Spleen (tissue), 11 donors: ENCODE measurements around the gene SPIRE2. TPM values are rescaled to one million over a fixed set of nuclear protein-coding genes. Genes with fewer than 3 reads are reported as not detected.

Experiments
- DNase-seq: peaks from one replicate; pipeline ENCODE4 v3.0.0-alpha.2; 2020
- H3K27ac ChIP-seq, 8 donors: fragments of 200-600 bp; sonication (generic) in 7 of 8; 1 replicate in 4 of 8; 2 replicates in 4 of 8; pipeline versions ENCODE4 v1.5.0 to v1.8.0; 2016 to 2021; ENCODE audit warnings: inconsistent platforms in 4 of 8, mild to moderate bottlenecking in 4 of 8, moderate library complexity in 1 of 8
- H3K27me3 ChIP-seq, 7 donors: fragments of 200-600 bp; sonication (generic) in 6 of 7; replicated peaks in 1 of 7; 1 replicate in 4 of 7; 2 replicates in 3 of 7; pipeline versions ENCODE4 v1.5.0 to v1.8.0; 2016 to 2021; ENCODE audit warnings: inconsistent platforms in 3 of 7, mild to moderate bottlenecking in 1 of 7
- H3K36me3 ChIP-seq, 6 donors: fragments of 200-600 bp; sonication (generic) in 5 of 6; 1 replicate in 4 of 6; 2 replicates in 2 of 6; pipeline versions ENCODE4 v1.5.0 to v1.8.0; 2016 to 2021; ENCODE audit warnings: inconsistent platforms in 2 of 6
- H3K4me1 ChIP-seq, 6 donors: fragments of 200-600 bp; sonication (generic) in 5 of 6; 1 replicate in 3 of 6; 2 replicates in 3 of 6; pipeline versions ENCODE4 v1.5.0 to v1.8.0; 2016 to 2021; ENCODE audit warnings: inconsistent platforms in 3 of 6
- H3K4me3 ChIP-seq, 8 donors: fragments of 200-600 bp; sonication (generic) in 7 of 8; 1 replicate in 4 of 8; 2 replicates in 4 of 8; pipeline versions ENCODE4 v1.5.0 to v1.8.0; 2016 to 2021; ENCODE audit warnings: inconsistent platforms in 4 of 8, mild to moderate bottlenecking in 4 of 8, moderate library complexity in 2 of 8
- H3K9me3 ChIP-seq, 8 donors: fragments of 200-600 bp; sonication (generic) in 7 of 8; 1 replicate in 4 of 8; 2 replicates in 4 of 8; pipeline versions ENCODE4 v1.5.0 to v1.8.0; 2016 to 2021; ENCODE audit warnings: inconsistent platforms in 4 of 8
- POLR2A ChIP-seq, 3 donors: fragments of 450-650 bp; IDR thresholded peaks; one replicate each; pipeline ENCODE4 v1.5.1; 2017; ENCODE audit warnings: antibody characterized with exemption in 3 of 3, mild to moderate bottlenecking in 1 of 3
- POLR2AphosphoS5 ChIP-seq, 3 donors: sonication (generic); formaldehyde crosslinking; IDR thresholded peaks; one replicate each; pipeline ENCODE4 v1.5.1; 2017; ENCODE audit warnings: antibody characterized with exemption in 3 of 3
- WGBS, 5 donors: extraction: QIAGEN DNeasy Blood & Tissue Kit in 3 of 5; methylation state at CpG; one replicate each; pipeline versions ENCODE4 v1.1.5 to v1.1.7; 2013 to 2018; 5-methylcytosine and 5-hydroxymethylcytosine counted together
- intact Hi-C: fragments of 100-400 bp; cut with DNase I; formaldehyde crosslinking; loops from one replicate; pipeline ENCODE4 v1.15.0; 2023; ENCODE audit warnings: low total_unique reads
- polyA plus RNA-seq, 3 donors: library from polyadenylated mRNA; stranded (reverse); fragments of 200-250 nt; gene quantifications; one replicate each; pipeline ENCODE4 v1.2.1, GENCODE V29; 2013
- total RNA-seq, 7 donors: library from RNA; depleted of rRNA in 3 of 7; stranded (reverse); fragments of >200 nt in 3 of 7; fragmentation: NEBNext Ultra II Directional in 4 of 7; extraction: Animal tissue kit (Norgen Biotek cat#: 25700) in 4 of 7; gene quantifications; one replicate each; pipeline versions ENCODE4 v1.1.0 to v1.2.1, GENCODE V29; 2016 to 2021
- TF ChIP-seq, protein P1 (sequence below), 11 experiments: fragments of 200-600 bp in 7 of 11; fragments of 450-650 bp in 4 of 11; sonication (generic) in 4 of 11; IDR thresholded peaks in 8 of 11; conservative IDR thresholded peaks in 3 of 11; 1 replicate in 7 of 11; 2 replicates in 4 of 11; pipeline versions ENCODE4 v1.4.0 to v1.8.0; 2016 to 2021; ENCODE audit warnings: antibody characterized with exemption in 11 of 11, inconsistent platforms in 4 of 11, mild to moderate bottlenecking in 1 of 11
- donor health status: healthy with polysubstance abuse.
- donor health status: DM: no; HTN: no; CAD: no; lungs with moderate emphysema.
- donor health status: DM: no; HTN: no; CAD: no.
- donor health status: Bipolar disorder and iron deficiency.
- donor health status: healthy.
- donor health status: DM: no; HTN: no; CAD: no.
- donor health status: DM: yes; HTN: yes; CAD: no.

The SPIRE2 gene
- total and polyA plus RNA-seq, 10 donors: 0.80 to 3.2 (median 1.9) TPM

DNA sequence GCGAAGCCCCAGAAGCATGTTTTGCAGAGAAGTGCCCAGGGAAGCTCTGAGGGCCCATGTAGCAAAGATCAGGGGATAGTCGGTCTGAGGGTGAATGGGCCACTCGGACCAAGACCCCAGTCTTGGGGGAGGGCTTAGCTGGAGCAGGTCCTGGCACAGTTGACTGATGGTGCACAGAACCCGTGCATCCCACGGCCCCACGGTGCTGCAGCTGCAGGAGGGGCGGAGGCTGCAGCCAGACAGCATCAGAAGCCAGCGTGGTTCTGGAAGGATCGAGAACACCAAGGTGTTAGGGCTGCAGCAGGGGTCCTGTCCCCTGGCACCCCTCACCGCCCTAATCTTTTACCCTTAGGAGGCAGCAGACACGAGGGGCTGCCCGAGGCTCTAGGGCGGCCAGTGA, 83.9 kb downstream of the SPIRE2 start:
- no peak overlapping the region for H3K27ac ChIP-seq
- TF ChIP-seq POLR2AphosphoS5 (IDR thresholded peaks at IDR 0.05): no peak
- TF ChIP-seq POLR2A (IDR thresholded peaks at IDR 0.05): no peak
- TF ChIP-seq, protein P1, sequence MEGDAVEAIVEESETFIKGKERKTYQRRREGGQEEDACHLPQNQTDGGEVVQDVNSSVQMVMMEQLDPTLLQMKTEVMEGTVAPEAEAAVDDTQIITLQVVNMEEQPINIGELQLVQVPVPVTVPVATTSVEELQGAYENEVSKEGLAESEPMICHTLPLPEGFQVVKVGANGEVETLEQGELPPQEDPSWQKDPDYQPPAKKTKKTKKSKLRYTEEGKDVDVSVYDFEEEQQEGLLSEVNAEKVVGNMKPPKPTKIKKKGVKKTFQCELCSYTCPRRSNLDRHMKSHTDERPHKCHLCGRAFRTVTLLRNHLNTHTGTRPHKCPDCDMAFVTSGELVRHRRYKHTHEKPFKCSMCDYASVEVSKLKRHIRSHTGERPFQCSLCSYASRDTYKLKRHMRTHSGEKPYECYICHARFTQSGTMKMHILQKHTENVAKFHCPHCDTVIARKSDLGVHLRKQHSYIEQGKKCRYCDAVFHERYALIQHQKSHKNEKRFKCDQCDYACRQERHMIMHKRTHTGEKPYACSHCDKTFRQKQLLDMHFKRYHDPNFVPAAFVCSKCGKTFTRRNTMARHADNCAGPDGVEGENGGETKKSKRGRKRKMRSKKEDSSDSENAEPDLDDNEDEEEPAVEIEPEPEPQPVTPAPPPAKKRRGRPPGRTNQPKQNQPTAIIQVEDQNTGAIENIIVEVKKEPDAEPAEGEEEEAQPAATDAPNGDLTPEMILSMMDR (IDR thresholded peaks at IDR 0.05 in 8 of 11, conservative IDR thresholded peaks at IDR 0.05 in 3 of 11): no peak
- 78 to 95% (median 90%) methylated on average over 9 to 13 of the region's 13 CpGs for WGBS, 5 donors
- intact Hi-C loops: no loop called here
- DNase-seq: no peak
- H3K36me3 ChIP-seq: peaks cover 0 to 66% (median 29%) of the 10 kb centered on the region in 6 donors
- H3K27me3 ChIP-seq: peaks cover 0 to under 1% (median 0%) of the 10 kb centered on the region in 7 donors
- no peaks in the 10 kb centered on the region for H3K9me3 ChIP-seq
- H3K4me3 ChIP-seq: no peak overlapping the region
- peaks cover 0 to 13% (median 11%) of the 10 kb centered on the region in 6 donors for H3K4me1 ChIP-seq

DNA sequence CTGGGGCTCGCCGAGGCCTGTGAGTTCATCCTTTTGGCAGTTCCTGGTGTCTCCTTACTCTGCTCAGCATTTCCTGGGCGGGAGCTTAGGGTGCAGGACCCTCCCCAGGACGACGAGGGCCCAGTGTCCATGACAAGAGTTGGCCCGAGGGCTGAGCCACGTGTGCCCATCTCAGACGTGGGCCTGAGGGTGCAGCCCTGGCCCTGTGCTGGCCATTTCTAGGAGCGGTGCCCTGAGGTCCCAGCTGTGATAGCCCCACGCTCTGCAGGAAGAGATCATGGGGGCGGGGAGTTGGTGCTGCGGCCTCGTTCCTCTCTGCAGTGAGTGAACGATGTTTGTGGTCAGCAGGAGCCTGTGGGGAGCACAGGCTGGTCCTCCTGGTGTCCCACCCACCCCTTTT, 84.4 kb downstream of the SPIRE2 start:
- no peak for DNase-seq
- 75 to 87% (median 78%) methylated on average over 12 to 14 of the region's 14 CpGs for WGBS, 5 donors
- TF ChIP-seq POLR2AphosphoS5 (IDR thresholded peaks at IDR 0.05) (peak in 2 of 3 donors; percentile 17 to 70), POLR2A (IDR thresholded peaks at IDR 0.05) (no peak)
- TF ChIP-seq, protein P1 (IDR thresholded peaks at IDR 0.05 in 8 of 11, conservative IDR thresholded peaks at IDR 0.05 in 3 of 11): no peak
- Histone ChIP-seq H3K4me3 (no peak overlapping the region), H3K27ac (no peak overlapping the region), H3K9me3 (no peaks in the 10 kb centered on the region), H3K4me1 (peaks cover 3 to 18% (median 16%) of the 10 kb centered on the region in 6 donors), H3K27me3 (peaks cover 0 to 5% (median 0%) of the 10 kb centered on the region in 7 donors), H3K36me3 (peaks cover 0 to 61% (median 29%) of the 10 kb centered on the region in 6 donors)
- intact Hi-C loops: no loop called here

DNA sequence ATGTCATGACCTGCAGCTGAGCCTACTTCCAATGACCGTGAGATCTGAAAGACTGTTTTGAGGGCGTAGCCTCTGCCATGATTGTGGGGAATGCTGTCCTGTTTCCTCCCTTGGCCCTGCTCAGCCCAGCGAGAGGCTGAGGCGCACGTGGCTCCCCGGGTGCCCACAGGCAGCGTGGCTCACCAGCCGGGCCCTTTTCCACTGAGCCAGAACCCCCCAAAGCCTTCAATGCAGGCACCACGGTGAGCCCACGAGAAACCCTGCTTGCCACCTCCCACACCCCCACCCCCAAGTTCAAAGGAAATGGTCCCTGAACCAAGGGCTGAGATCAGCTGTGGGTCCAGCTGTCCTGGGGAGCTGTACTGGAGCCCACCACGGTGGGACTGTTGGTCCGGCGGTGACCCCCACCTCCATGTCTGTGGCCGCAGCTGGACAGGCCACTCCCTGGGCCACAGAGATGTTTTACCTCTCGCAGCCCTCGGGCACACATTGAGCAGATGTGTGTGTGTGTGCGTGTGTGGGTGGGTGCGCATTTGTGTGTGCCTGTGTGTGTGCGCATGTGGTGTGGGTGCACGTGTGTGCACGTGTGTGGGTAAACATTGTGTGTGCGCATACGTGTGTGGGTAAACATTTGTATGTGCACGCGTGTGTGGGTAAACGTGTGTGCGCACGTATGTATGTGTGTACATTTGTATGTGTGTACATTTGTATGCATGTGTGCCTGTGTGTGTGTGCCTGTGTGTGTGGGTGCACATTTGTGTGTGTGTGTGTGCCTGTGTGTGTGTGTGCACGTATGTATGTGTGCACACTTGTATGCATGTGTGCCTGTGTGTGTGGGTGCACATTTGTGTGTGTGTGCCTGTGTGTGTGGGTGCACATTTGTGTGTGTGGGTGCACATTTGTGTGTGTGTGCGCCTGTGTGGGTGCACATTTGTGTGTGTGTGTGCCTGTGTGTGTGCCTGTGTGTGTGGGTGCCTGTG, 85.4 kb downstream of the SPIRE2 start:
- intact Hi-C loops: no loop called here
- WGBS, 5 donors: 82 to 95% (median 87%) methylated on average over 20 to 30 of the region's 30 CpGs
- no peak overlapping the region for H3K27ac ChIP-seq
- peaks cover 14 to 29% (median 27%) of the 10 kb centered on the region in 6 donors for H3K4me1 ChIP-seq
- H3K4me3 ChIP-seq: no peak overlapping the region
- no peak for DNase-seq
- no peaks in the 10 kb centered on the region for H3K9me3 ChIP-seq
- peaks cover 0 to 16% (median 6%) of the 10 kb centered on the region in 7 donors for H3K27me3 ChIP-seq
- TF ChIP-seq, protein P1 (IDR thresholded peaks at IDR 0.05 in 8 of 11, conservative IDR thresholded peaks at IDR 0.05 in 3 of 11): no peak
- peak; percentile 48 to 69 (median 50) for TF ChIP-seq POLR2AphosphoS5 (IDR thresholded peaks at IDR 0.05)
- no peak for TF ChIP-seq POLR2A (IDR thresholded peaks at IDR 0.05)
- peaks cover 0 to 51% (median 28%) of the 10 kb centered on the region in 6 donors for H3K36me3 ChIP-seq
